GM12878 (cell line): ENCODE data around the gene RALBP1. TPM values are rescaled to one million over a fixed set of nuclear protein-coding genes. Genes with fewer than 3 reads are reported as not detected.

ENCODE experiments used
- ATF3 ChIP-seq: IDR thresholded peaks from 2 replicates; pipeline ENCODE4 v1.6.1; 2011; ENCODE audit warnings: low read depth, mild to moderate bottlenecking, low read length, moderate library complexity, borderline replicate concordance; ENCODE audit errors: extremely low read depth
- BCL3 ChIP-seq: IDR thresholded peaks from 2 replicates; pipeline ENCODE4 v1.6.1; 2011; ENCODE audit warnings: borderline replicate concordance, low read depth, mild to moderate bottlenecking, moderate library complexity, low read length; ENCODE audit not compliant: insufficient read depth, poor library complexity, severe bottlenecking
- CREM ChIP-seq: IDR thresholded peaks from 2 replicates; pipeline ENCODE4 v1.6.1; 2014; ENCODE audit warnings: antibody characterized with exemption, low read depth
- CUX1 ChIP-seq: IDR thresholded peaks from 2 replicates; pipeline ENCODE4 v1.6.1; 2012; ENCODE audit warnings: improper control_type of control experiment, low read depth, low read length; ENCODE audit not compliant: insufficient replicate concordance
- HCFC1 ChIP-seq: fragments of 150-350 bp; IDR thresholded peaks from 2 replicates; pipeline ENCODE4 v1.6.1; 2014; ENCODE audit warnings: low read length
- IKZF1 ChIP-seq: fragments of 450-650 bp; conservative IDR thresholded peaks from 2 replicates; pipeline ENCODE4 v1.6.1; 2017; ENCODE audit warnings: antibody characterized with exemption, mild to moderate bottlenecking
- IKZF2 ChIP-seq, 2 experiments: fragments of 450-650 bp; IDR thresholded peaks; 2 replicates each; pipeline ENCODE4 v1.6.1; 2017; ENCODE audit warnings: mild to moderate bottlenecking in 2 of 2, moderate library complexity in 2 of 2
- IRF5 ChIP-seq: fragments of 450-650 bp; IDR thresholded peaks from 2 replicates; pipeline ENCODE4 v1.6.1; 2017; ENCODE audit warnings: borderline replicate concordance
- KLF5 ChIP-seq: fragments of 450-650 bp; IDR thresholded peaks from 2 replicates; pipeline ENCODE4 v1.6.1; 2014; ENCODE audit warnings: mild to moderate bottlenecking; ENCODE audit not compliant: partially characterized antibody
- MEF2A ChIP-seq: IDR thresholded peaks from 2 replicates; pipeline ENCODE4 v1.6.1; 2011; ENCODE audit warnings: low read depth, mild to moderate bottlenecking, low read length, moderate library complexity; ENCODE audit not compliant: insufficient read depth
- MYB ChIP-seq: fragments of 150-350 bp; IDR thresholded peaks from 2 replicates; pipeline ENCODE4 v1.6.1; 2014; ENCODE audit warnings: mild to moderate bottlenecking, low read depth, low read length, borderline replicate concordance
- NBN ChIP-seq: fragments of 450-650 bp; IDR thresholded peaks from 2 replicates; pipeline ENCODE4 v1.6.1; 2016
- POLR2AphosphoS2 ChIP-seq: IDR thresholded peaks from 2 replicates; pipeline ENCODE4 v1.6.1; 2011; ENCODE audit warnings: low read depth, mild to moderate bottlenecking, low read length, improper control_type of control experiment, moderate library complexity
- POU2F2 ChIP-seq: IDR thresholded peaks from 3 replicates; pipeline ENCODE4 v1.6.1; 2011; ENCODE audit warnings: low read depth, mild to moderate bottlenecking, low read length, borderline replicate concordance
- RB1 ChIP-seq: fragments of 450-650 bp; formaldehyde crosslinking; IDR thresholded peaks from 2 replicates; pipeline ENCODE4 v1.6.1; 2017; ENCODE audit warnings: mild to moderate bottlenecking, borderline replicate concordance
- RELB ChIP-seq: fragments of 450-650 bp; IDR thresholded peaks from 2 replicates; pipeline ENCODE4 v1.6.1; 2017; ENCODE audit warnings: low read depth, mild to moderate bottlenecking, moderate library complexity
- SMAD5 ChIP-seq: IDR thresholded peaks from 2 replicates; pipeline ENCODE4 v1.6.1; 2016; ENCODE audit warnings: antibody characterized with exemption, low read depth
- SREBF1 ChIP-seq: IDR thresholded peaks from 2 replicates; pipeline ENCODE4 v1.6.1; 2012; ENCODE audit warnings: mild to moderate bottlenecking, low read length
- TBL1XR1 ChIP-seq: IDR thresholded peaks from 2 replicates; pipeline ENCODE4 v1.6.1; 2012; ENCODE audit warnings: low read depth, low read length, improper control_type of control experiment
- TCF12 ChIP-seq: IDR thresholded peaks from 2 replicates; pipeline ENCODE4 v1.6.1; 2011; ENCODE audit warnings: low read depth, mild to moderate bottlenecking, low read length
- polyA plus RNA-seq, 11 experiments: library from polyadenylated mRNA; depleted of rRNA in 4 of 11; unstranded in 6 of 11; stranded (reverse) in 5 of 11; fragments of >200 nt; fragmentation: Nextera tagmentation in 4 of 11; fragmentation: Illumina TruSeq in 1 of 11; extraction: Ambion mirVana in 4 of 11; extraction: Trizol in 1 of 11; gene quantifications; 1 replicate in 1 of 11; 2 replicates in 10 of 11; pipeline versions ENCODE4 v1.2.1 to v1.2.3, GENCODE V29; 2011 to 2016; ENCODE audit warnings: inconsistent platforms in 2 of 11, missing spikeins in 2 of 11, low read depth in 1 of 11
- total RNA-seq, 4 experiments: library from RNA; depleted of rRNA in 3 of 4; stranded (reverse); fragments of >200 nt in 3 of 4; fragmentation: Illumina TruSeq in 1 of 4; extraction: Trizol in 1 of 4; gene quantifications; 2 replicates each; pipeline versions ENCODE4 v1.2.1 to v1.2.3, GENCODE V29; 2013 to 2021

The RALBP1 gene
- total and polyA plus RNA-seq, 10 of the 15 experiments (the other 5 are each of a cell fraction or from before 2014, with no cell fraction given) = 11.2 to 46.9 (median 41.8) TPM

- TF ChIP-seq IKZF2 (IDR thresholded peaks at IDR 0.05) (peak; percentile 53 to 57; a peak in 3 of 4 replicates), TCF12 (peak; percentile 4; the same call in 1 of the 2 replicates), KLF5 (no peak), RELB (peak; percentile 79), BCL3 (no peak), POU2F2 (0 out of 3 replicates have a peak, but pooled peaks have one; percentile 45), POLR2AphosphoS2 (0 out of 2 replicates have a peak, but pooled peaks have one; percentile 28), SMAD5 (peak; percentile 81; the same call in 1 of the 2 replicates), ATF3 (peak; percentile 69; the same call in 1 of the 2 replicates), NBN (peak; percentile 66; the same call in 1 of the 2 replicates), RB1 (peak; percentile 33; the same call in 1 of the 2 replicates), MYB (peak; percentile 51; the same call in 1 of the 2 replicates), IRF5 (peak; percentile 67), CREM (peak; percentile 96), IKZF1 (peak; percentile 99), HCFC1 (peak; percentile 99), MEF2A (no peak), SREBF1 (peak; percentile 80), TBL1XR1 (peak; percentile 38), CUX1 (no peak)
Observed at GRCh38 chr18:9474983-9475642, at the start of gene RALBP1 (continued).
